HEK293 (cell line): Measurements from ENCODE around the gene ERN2.
A peak's percentile ranks its signal among the peaks of the same experiment; 100 is the strongest.
"Not testable (repeated sequence)": the region's sequence is repeated elsewhere in the genome, so short reads cannot be mapped to it uniquely, and the experiment has no call there.

Experiments
- CTCF ChIA-PET: fragments of 350-600 bp; formaldehyde crosslinking; extraction: SDS; loops from one replicate; lab custom pipeline; 2021; ENCODE audit warnings: antibody characterized with exemption; lab: Yijun Ruan, JAX
- POLR2A ChIA-PET: fragments of 300-600 bp; formaldehyde crosslinking; extraction: SDS; loops from one replicate; lab custom pipeline; 2020; ENCODE audit warnings: antibody characterized with exemption, inconsistent platforms; lab: Yijun Ruan, JAX
- H3K27ac ChIP-seq: fragments of 200-500 bp; sonication (Bioruptor generic); 2 replicates; pipeline ENCODE4 v1.5.1; 2014; ENCODE audit warnings: low read depth, low read length, control low read depth, inconsistent platforms; ENCODE audit errors: extremely low read depth
- H3K36me3 ChIP-seq, 2 experiments: fragments of 200-500 bp in 1 of 2; sonication (Bioruptor generic) in 1 of 2; 1 replicate in 1 of 2; 2 replicates in 1 of 2; pipeline ENCODE4 v1.5.1; 2014 to 2017; ENCODE audit warnings: inconsistent platforms in 2 of 2, low read length in 2 of 2; ENCODE audit not compliant: control insufficient read depth in 2 of 2, insufficient read depth in 1 of 2
- H3K4me1 ChIP-seq: fragments of 200-500 bp; sonication (Bioruptor generic); 2 replicates; pipeline ENCODE4 v1.5.1; 2014; ENCODE audit warnings: mild to moderate bottlenecking, low read length, inconsistent platforms; ENCODE audit not compliant: control insufficient read depth, insufficient read depth
- H3K4me3 ChIP-seq: 2 replicates; pipeline ENCODE4 v1.5.1; 2011; ENCODE audit warnings: low read depth, mild to moderate bottlenecking, control low read depth, low read length, moderate library complexity
- H3K9me3 ChIP-seq: fragments of 200-500 bp; sonication (Bioruptor generic); 2 replicates; pipeline ENCODE4 v1.5.1; 2014; ENCODE audit warnings: low read depth, low read length, inconsistent platforms; ENCODE audit not compliant: control insufficient read depth, insufficient read depth
- GLI2 ChIP-seq: fragments of 450-650 bp; formaldehyde crosslinking; IDR thresholded peaks from 2 replicates; pipeline ENCODE4; 2017; ENCODE audit warnings: missing biosample characterization, missing genetic modification characterization, low read depth, borderline replicate concordance
- GLI4 ChIP-seq: fragments of 450-650 bp; formaldehyde crosslinking; IDR thresholded peaks from 2 replicates; pipeline ENCODE4 v1.5.1; 2016; ENCODE audit warnings: missing biosample characterization, missing genetic modification characterization
- GLIS1 ChIP-seq: fragments of 450-650 bp; formaldehyde crosslinking; IDR thresholded peaks from 2 replicates; pipeline ENCODE4 v1.5.1; 2016; ENCODE audit warnings: missing biosample characterization, missing genetic modification characterization
- OVOL3 ChIP-seq: fragments of 450-650 bp; formaldehyde crosslinking; IDR thresholded peaks from 2 replicates; pipeline ENCODE4 v1.5.1; 2016; ENCODE audit warnings: missing biosample characterization, missing genetic modification characterization
- SALL2 ChIP-seq: fragments of 450-650 bp; formaldehyde crosslinking; IDR thresholded peaks from 2 replicates; pipeline ENCODE4 v1.5.0; 2017; ENCODE audit warnings: missing biosample characterization, mild to moderate bottlenecking, missing genetic modification characterization, borderline replicate concordance
- SETDB1 ChIP-seq: IDR thresholded peaks from one replicate; pipeline ENCODE4 v1.6.1; 2017; ENCODE audit warnings: mild to moderate bottlenecking, low read length, moderate library complexity, mixed read lengths; ENCODE audit not compliant: insufficient read length
- ZNF112 ChIP-seq: fragments of 450-650 bp; formaldehyde crosslinking; IDR thresholded peaks from 2 replicates; pipeline ENCODE4 v1.5.0; 2017; ENCODE audit warnings: missing biosample characterization, missing genetic modification characterization
- ZNF175 ChIP-seq: fragments of 450-650 bp; formaldehyde crosslinking; IDR thresholded peaks from 2 replicates; pipeline ENCODE4 v1.5.1; 2016; ENCODE audit warnings: missing biosample characterization, missing genetic modification characterization
- ZNF354C ChIP-seq: fragments of 450-650 bp; formaldehyde crosslinking; IDR thresholded peaks from 2 replicates; pipeline ENCODE4 v1.5.1; 2016; ENCODE audit warnings: missing biosample characterization, missing genetic modification characterization, low read depth, borderline replicate concordance
- ZNF404 ChIP-seq: fragments of 450-650 bp; formaldehyde crosslinking; IDR thresholded peaks from 2 replicates; pipeline ENCODE4 v1.5.1; 2017; ENCODE audit warnings: missing biosample characterization, missing genetic modification characterization
- ZNF521 ChIP-seq: fragments of 450-650 bp; formaldehyde crosslinking; IDR thresholded peaks from 2 replicates; pipeline ENCODE4 v1.5.1; 2017; ENCODE audit warnings: missing biosample characterization, mild to moderate bottlenecking, missing genetic modification characterization
- ZNF555 ChIP-seq: fragments of 450-650 bp; formaldehyde crosslinking; conservative IDR thresholded peaks from 2 replicates; pipeline ENCODE4 v1.5.1; 2017; ENCODE audit warnings: missing biosample characterization, mild to moderate bottlenecking, missing genetic modification characterization, inconsistent platforms
- ZNF629 ChIP-seq: fragments of 450-650 bp; formaldehyde crosslinking; IDR thresholded peaks from 2 replicates; pipeline ENCODE4 v1.5.1; 2017; ENCODE audit warnings: missing biosample characterization, missing genetic modification characterization
- ZNF701 ChIP-seq: fragments of 450-650 bp; formaldehyde crosslinking; IDR thresholded peaks from 2 replicates; pipeline ENCODE4 v1.5.1; 2016; ENCODE audit warnings: missing biosample characterization, missing genetic modification characterization
- TF ChIP-seq, protein P1 (sequence below): fragments of 450-650 bp; formaldehyde crosslinking; IDR thresholded peaks from 2 replicates; pipeline ENCODE4 v1.5.1; 2016; ENCODE audit warnings: missing biosample characterization, missing genetic modification characterization
- TF ChIP-seq, protein P2 (sequence below): fragments of 450-650 bp; formaldehyde crosslinking; IDR thresholded peaks from 2 replicates; pipeline ENCODE4 v1.5.1; 2016; ENCODE audit warnings: missing biosample characterization, missing genetic modification characterization
- TF ChIP-seq, protein P3 (sequence below): sonication (generic); formaldehyde crosslinking; IDR thresholded peaks from 2 replicates; pipeline ENCODE4 v1.8.1; 2022; ENCODE audit warnings: mild to moderate bottlenecking, moderate library complexity, missing genetic modification reagents
- TF ChIP-seq, protein P4 (sequence below): fragments of 450-650 bp; formaldehyde crosslinking; IDR thresholded peaks from 2 replicates; pipeline ENCODE4 v1.5.1; 2016; ENCODE audit warnings: missing biosample characterization, missing genetic modification characterization
- TF ChIP-seq, protein P5 (sequence below): fragments of 450-650 bp; formaldehyde crosslinking; IDR thresholded peaks from 2 replicates; pipeline ENCODE4 v1.5.1; 2016; ENCODE audit warnings: missing biosample characterization, missing genetic modification characterization

The ERN2 gene

DNA sequence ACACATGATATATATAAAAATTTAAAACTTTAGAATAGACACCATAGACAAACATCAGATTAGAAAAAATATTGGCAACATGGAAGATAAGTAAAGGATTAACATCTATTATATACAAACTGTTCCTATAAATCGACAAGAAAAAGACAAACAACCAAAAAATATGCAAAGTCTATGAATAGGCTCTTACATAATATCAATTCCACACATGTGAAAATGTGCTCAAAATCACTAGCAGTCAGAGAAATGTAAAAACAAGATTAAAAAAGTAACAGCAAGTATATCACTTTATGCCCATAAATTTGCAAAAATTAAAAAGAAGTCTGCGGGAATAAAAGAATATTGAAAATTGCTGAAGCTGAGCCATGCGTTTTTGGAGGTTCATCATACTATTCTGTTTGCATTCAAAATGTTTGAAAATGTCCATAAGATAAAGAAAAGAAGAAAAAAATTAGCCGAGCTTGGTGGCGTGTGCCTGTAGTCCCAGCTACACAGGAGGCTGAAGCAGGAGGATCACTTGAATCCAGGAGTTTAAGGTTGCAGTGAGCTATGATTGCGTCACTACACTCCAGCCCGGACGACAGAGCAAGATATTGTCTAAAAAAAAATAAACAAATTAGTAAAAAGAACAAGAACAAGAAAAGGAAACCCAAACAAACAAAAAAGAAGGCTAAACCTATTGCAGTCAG lies 11.2 kb upstream of the ERN2 start:
- ChIA-PET POLR2A (no interaction called here), CTCF (no interaction called here)
- H3K9me3 ChIP-seq = no peaks in the 10 kb centered on the region
- H3K4me3 ChIP-seq = no peak overlapping the region
- TF ChIP-seq, protein P1, sequence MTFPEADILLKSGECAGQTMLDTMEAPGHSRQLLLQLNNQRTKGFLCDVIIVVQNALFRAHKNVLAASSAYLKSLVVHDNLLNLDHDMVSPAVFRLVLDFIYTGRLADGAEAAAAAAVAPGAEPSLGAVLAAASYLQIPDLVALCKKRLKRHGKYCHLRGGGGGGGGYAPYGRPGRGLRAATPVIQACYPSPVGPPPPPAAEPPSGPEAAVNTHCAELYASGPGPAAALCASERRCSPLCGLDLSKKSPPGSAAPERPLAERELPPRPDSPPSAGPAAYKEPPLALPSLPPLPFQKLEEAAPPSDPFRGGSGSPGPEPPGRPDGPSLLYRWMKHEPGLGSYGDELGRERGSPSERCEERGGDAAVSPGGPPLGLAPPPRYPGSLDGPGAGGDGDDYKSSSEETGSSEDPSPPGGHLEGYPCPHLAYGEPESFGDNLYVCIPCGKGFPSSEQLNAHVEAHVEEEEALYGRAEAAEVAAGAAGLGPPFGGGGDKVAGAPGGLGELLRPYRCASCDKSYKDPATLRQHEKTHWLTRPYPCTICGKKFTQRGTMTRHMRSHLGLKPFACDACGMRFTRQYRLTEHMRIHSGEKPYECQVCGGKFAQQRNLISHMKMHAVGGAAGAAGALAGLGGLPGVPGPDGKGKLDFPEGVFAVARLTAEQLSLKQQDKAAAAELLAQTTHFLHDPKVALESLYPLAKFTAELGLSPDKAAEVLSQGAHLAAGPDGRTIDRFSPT (tag by site-specific recombination) = no peak
- TF ChIP-seq GLIS1 (tag by site-specific recombination) (no peak), ZNF354C (no peak), OVOL3 (tag by site-specific recombination) (no peak)
- TF ChIP-seq, protein P2, sequence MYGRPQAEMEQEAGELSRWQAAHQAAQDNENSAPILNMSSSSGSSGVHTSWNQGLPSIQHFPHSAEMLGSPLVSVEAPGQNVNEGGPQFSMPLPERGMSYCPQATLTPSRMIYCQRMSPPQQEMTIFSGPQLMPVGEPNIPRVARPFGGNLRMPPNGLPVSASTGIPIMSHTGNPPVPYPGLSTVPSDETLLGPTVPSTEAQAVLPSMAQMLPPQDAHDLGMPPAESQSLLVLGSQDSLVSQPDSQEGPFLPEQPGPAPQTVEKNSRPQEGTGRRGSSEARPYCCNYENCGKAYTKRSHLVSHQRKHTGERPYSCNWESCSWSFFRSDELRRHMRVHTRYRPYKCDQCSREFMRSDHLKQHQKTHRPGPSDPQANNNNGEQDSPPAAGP (tag by site-specific recombination) = no peak
- H3K36me3 ChIP-seq = no peaks in the 10 kb centered on the region
- no peak overlapping the region for H3K27ac ChIP-seq
- H3K4me1 ChIP-seq = no peaks in the 10 kb centered on the region

DNA sequence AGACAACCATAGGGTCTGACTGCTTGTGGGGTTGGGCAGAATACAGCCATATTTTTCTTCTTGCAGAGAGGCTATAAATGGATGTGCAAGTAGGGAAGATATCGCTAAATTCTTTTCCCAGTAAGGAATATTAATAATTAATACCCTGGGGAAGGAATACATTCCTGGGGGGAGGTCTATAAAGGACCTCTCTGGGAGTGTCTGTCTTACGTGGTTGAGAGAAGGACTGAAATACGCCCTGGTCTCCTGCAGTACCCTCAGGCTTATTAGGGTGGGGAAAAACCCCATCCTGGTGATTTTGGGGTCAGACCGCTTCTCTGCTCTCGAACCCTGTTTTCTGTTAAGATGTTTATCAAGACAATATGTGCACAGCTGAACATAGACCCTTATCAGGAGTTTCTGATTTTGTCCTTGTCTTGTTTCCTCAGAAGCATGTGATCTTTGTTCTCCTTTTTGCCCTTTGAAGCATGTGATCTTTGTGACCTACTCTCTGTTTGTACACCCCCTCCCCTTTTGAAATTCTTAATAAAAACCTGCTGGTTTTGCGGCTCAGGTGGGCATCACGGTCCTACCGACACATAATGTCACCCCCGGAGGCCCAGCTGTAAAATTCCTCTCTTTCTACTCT lies 9.7 kb upstream of the ERN2 start:
- CTCF ChIA-PET, POLR2A ChIA-PET, H3K27ac ChIP-seq: not testable (repeated sequence)

DNA sequence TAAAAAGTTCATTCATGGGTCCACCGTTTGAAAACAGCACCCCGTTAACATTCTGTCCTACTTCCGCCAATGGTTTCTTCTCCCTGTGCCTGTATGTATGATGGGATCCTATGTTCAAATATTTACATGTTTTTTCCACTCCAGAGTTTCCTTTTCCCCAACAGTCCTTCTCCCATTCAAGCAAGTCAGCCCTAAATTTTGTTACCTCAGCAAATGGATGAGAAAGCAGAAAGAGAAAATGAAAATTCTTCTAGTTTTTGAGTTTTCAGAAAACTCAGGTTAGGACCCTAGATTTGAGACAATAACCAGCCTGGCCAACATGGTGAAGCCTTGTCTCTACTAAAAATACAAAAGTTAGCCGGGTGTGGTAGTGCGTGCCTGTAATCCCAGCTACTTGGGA lies 3.5 kb upstream of the ERN2 start:
- no peaks in the 10 kb centered on the region for H3K9me3 ChIP-seq
- no peaks in the 10 kb centered on the region for H3K36me3 ChIP-seq
- CTCF ChIA-PET = no interaction called here
- H3K4me1 ChIP-seq = no peaks in the 10 kb centered on the region
- POLR2A ChIA-PET = no interaction called here
- no peak overlapping the region for H3K4me3 ChIP-seq
- no peak overlapping the region for H3K27ac ChIP-seq
- no peak for TF ChIP-seq GLI2 (tag by site-specific recombination)
- TF ChIP-seq ZNF521 = no peak
- TF ChIP-seq ZNF629 (tag by site-specific recombination) = no peak
- TF ChIP-seq SALL2 = no peak
- TF ChIP-seq ZNF404 = no peak
- TF ChIP-seq, protein P2 (tag by site-specific recombination) = no peak
- no peak for TF ChIP-seq SETDB1
- TF ChIP-seq, protein P3, sequence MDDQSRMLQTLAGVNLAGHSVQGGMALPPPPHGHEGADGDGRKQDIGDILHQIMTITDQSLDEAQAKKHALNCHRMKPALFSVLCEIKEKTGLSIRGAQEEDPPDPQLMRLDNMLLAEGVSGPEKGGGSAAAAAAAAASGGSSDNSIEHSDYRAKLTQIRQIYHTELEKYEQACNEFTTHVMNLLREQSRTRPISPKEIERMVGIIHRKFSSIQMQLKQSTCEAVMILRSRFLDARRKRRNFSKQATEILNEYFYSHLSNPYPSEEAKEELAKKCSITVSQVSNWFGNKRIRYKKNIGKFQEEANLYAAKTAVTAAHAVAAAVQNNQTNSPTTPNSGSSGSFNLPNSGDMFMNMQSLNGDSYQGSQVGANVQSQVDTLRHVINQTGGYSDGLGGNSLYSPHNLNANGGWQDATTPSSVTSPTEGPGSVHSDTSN (CRISPR knock-in tag) = no peak
- no peak for TF ChIP-seq GLI4 (tag by site-specific recombination)
- TF ChIP-seq, protein P4, sequence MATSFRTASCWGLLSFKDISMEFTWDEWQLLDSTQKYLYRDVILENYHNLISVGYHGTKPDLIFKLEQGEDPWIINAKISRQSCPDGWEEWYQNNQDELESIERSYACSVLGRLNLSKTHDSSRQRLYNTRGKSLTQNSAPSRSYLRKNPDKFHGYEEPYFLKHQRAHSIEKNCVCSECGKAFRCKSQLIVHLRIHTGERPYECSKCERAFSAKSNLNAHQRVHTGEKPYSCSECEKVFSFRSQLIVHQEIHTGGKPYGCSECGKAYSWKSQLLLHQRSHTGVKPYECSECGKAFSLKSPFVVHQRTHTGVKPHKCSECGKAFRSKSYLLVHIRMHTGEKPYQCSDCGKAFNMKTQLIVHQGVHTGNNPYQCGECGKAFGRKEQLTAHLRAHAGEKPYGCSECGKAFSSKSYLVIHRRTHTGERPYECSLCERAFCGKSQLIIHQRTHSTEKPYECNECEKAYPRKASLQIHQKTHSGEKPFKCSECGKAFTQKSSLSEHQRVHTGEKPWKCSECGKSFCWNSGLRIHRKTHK (tag by site-specific recombination) = no peak
- TF ChIP-seq ZNF555 (tag by site-specific recombination) = no peak
- TF ChIP-seq ZNF175 (tag by site-specific recombination) = no peak
- TF ChIP-seq ZNF112 = no peak
- TF ChIP-seq, protein P5, sequence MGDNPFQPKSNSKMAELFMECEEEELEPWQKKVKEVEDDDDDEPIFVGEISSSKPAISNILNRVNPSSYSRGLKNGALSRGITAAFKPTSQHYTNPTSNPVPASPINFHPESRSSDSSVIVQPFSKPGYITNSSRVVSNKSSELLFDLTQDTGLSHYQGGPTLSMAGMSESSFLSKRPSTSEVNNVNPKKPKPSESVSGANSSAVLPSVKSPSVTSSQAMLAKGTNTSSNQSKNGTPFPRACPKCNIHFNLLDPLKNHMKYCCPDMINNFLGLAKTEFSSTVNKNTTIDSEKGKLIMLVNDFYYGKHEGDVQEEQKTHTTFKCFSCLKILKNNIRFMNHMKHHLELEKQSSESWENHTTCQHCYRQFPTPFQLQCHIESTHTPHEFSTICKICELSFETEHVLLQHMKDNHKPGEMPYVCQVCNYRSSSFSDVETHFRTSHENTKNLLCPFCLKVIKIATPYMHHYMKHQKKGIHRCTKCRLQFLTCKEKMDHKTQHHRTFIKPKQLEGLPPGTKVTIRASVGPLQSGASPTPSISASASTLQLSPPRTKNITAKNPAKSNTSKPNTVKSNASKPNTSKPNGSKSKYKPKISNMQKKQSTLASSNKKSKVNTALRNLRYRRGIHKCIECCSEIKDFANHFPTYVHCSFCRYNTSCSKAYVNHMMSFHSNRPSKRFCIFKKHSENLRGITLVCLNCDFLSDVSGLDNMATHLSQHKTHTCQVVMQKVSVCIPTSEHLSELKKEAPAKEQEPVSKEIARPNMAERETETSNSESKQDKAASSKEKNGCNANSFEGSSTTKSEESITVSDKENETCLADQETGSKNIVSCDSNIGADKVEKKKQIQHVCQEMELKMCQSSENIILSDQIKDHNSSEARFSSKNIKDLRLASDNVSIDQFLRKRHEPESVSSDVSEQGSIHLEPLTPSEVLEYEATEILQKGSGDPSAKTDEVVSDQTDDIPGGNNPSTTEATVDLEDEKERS = no peak
- no peak for TF ChIP-seq ZNF701

More for the DNA sequence above, 9.7 kb upstream of the ERN2 start:
- H3K36me3 ChIP-seq, H3K9me3 ChIP-seq, H3K4me1 ChIP-seq: not testable (repeated sequence)
- TF ChIP-seq SETDB1 = peak; percentile 42
- TF ChIP-seq, all 188 proteins: peak for 1; not testable (repeated sequence) for 187
- not testable (repeated sequence) for H3K4me3 ChIP-seq
